GM18505 (cell line): ENCODE results near the gene PYCARD.

Source experiments
- ATAC-seq: cut with Tn5 transposase; IDR thresholded peaks from one replicate; pipeline ENCODE4 v1.9.1; 2021; ENCODE audit not compliant: unreplicated experiment
- POLR2A ChIP-seq: IDR thresholded peaks from 4 replicates; pipeline ENCODE4 v1.6.1; 2011; ENCODE audit warnings: borderline replicate concordance; ENCODE audit not compliant: insufficient read depth, insufficient read length; ENCODE audit errors: extremely low read depth

PYCARD gene

DNA sequence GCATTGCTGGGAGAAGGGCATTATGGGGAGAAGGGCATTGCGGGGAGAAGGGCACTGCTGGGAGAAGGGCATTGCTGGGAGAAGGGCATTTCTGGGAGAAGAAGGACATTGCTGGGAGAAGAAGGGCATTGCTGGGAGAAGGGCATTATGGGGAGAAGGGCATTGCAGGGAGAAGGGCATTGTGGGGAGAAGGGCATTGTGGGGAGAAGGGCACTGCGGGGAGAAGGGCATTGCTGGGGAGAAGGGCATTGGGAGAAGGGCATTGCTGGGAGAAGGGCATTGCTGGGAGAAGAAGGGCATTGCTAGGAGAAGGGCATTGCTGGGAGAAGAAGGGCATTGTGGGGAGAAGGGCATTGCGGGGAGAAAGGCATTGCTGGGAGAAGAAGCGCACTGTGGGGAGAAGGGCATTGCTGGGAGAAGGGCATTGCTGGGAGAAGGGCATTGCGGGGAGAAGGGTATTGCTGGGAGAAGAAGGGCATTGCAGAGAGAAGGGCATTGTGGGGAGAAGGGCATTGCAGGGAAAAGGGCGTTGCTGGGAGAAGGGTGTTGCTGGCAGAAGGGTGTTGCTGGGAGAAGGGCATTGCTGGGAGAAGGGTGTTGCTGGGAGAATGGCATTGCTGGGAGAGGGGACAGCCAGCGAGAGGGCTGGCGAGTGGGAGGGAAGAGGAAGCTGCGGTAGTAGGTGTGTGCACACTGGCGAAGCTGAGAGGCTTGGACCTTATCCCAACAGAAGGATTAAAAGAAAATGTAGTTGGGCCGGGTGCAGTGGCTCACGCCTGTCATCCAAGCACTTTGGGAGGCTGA, 19.0 kb upstream of the PYCARD start:
- TF ChIP-seq POLR2A = no peak
- ATAC-seq = no peak

DNA sequence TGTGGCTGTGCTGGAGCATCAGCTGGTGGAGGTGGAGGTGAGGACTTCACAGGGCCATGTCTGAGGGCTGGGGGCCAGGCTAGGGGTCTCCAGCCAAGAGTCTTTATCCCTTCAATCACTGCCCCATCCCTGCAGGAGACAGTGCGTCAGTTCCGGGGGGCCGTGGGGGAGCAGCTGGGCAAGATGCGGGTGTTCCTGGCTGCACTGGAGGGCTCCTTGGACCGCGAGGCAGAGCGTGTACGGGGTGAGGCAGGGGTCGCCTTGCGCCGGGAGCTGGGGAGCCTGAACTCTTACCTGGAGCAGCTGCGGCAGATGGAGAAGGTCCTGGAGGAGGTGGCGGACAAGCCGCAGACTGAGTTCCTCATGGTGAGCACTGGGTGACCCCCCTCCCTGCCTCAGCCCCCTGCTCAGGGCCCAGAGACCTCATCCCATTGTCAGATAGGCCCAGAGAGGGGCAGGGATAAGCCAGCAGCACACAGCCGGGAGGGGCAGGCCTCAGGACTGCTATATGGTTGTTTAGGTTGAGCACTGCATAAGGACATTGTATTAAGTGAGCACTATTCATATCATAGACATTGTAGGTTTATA, 16.7 kb upstream of the PYCARD start:
- no peak for ATAC-seq
- TF ChIP-seq POLR2A = no peak

DNA sequence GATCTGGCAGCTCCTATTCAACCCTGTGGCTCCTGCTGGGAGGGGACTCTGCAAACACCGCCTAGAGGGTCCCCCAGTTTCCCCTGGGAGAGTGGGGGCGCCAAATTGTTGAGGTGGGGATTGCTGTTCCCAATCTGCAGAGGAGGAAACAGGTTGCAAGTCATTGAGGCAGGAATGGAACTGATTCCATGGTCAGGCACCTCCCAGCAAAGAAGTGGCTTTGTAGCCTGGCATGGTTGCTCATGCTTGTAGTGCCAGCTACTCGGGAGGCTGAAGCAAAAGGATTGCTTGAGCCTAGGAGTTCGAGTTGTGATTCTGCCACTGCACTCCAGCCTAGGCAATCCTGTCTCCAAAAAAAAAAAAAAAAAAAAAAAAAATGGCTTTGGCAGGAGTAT, 14.6 kb upstream of the PYCARD start:
- no peak for ATAC-seq
- TF ChIP-seq POLR2A = no peak

DNA sequence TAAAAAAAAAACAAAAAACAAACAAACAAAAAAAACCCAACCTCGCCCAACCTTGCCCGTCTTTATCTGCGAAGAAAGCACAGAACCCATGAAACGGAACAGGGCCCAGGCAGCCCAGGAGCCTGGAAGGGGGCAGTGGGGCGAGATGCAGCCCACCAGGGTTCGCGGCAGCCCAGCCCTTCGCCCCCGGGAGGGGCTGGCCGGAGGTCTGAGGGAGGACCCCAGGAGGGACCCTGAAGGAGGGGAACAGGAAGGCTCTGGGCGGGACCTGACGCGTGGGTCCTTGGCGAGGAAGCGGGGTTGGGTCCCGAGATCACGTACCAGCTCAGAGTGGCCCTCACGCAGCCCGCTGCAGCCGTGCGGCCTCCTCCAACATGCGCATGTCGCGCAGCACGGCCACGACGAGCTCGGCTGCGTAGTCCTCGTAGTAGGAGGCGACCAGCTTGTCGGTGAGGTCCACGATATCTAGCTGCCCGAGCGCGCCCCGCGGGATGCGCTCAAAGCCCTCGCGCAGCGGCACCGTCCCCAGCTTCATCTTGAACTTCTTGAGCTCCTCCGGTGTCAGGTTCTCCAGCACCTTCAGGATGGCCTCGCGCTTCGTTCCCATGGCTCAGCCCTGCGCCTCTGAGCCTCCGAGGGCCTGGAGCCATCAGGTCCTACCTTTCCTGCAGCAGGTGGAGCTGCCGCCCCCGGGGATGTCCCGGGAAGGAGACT, 14.0 kb upstream of the PYCARD start, which contains the start of gene PYDC1:
TSS of gene PYDC1 (minus strand) at position 714 of the 714 bp plus-strand sequence. CDS start at position 607, 107 bp downstream.
- no peak for ATAC-seq
- no peak for TF ChIP-seq POLR2A

DNA sequence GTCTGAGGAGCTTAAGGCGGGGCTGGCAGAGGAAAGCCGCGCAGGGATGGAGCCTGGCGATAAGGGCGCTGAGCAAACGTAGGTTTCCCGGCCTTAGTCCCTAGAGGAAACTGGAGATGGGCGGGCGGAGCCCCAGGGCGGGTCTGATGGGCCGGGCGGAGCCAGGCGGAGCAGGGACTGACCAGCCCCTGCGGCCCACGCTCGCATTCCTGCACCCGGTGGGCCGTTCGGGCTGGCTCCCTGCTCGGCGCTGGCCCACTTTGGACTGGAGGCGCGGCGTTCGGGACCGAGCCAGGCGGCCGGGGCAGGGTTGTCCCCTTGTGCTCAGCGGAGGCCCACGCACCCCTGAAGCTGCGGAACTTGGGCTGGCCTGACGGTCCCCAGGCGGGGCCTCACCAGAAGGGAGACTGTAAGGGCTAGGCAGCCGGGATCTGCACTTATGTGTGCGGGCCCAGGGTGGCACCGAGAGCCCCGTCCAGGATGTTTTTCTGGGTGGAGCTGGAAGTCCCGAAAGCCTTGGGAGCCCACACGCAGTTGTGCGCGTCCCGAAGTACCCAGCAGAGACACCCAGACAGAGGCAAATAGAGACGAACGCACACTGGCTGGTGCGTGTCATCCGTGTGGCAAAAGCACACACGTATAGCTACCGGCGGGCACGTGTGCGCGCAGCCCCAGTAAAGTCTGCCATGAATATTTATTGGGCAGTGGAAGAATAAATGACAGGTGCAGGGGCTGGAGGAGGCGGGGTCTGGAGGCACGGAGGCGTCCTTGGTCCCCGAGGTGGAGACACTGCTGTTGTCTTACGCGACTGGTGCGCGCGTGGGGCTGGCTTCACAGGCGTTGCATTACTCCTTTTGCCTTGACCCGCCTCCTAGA, 13.0 kb upstream of the PYCARD start:
- no peak for TF ChIP-seq POLR2A
- no peak for ATAC-seq

DNA sequence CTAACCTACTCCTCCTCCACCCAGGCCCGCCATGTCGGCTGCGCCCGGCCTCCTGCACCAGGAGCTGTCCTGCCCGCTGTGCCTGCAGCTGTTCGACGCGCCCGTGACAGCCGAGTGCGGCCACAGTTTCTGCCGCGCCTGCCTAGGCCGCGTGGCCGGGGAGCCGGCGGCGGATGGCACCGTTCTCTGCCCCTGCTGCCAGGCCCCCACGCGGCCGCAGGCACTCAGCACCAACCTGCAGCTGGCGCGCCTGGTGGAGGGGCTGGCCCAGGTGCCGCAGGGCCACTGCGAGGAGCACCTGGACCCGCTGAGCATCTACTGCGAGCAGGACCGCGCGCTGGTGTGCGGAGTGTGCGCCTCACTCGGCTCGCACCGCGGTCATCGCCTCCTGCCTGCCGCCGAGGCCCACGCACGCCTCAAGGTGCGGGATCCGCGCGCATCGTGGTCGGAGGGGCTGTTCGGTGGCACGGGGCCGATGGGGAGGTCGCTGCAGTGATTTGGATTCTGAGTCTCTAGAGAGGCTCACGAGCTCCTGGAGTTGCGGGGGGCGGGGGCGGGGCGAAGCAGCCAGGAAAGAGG, 12.2 kb upstream of the PYCARD start:
- ATAC-seq = no peak
- TF ChIP-seq POLR2A = no peak

DNA sequence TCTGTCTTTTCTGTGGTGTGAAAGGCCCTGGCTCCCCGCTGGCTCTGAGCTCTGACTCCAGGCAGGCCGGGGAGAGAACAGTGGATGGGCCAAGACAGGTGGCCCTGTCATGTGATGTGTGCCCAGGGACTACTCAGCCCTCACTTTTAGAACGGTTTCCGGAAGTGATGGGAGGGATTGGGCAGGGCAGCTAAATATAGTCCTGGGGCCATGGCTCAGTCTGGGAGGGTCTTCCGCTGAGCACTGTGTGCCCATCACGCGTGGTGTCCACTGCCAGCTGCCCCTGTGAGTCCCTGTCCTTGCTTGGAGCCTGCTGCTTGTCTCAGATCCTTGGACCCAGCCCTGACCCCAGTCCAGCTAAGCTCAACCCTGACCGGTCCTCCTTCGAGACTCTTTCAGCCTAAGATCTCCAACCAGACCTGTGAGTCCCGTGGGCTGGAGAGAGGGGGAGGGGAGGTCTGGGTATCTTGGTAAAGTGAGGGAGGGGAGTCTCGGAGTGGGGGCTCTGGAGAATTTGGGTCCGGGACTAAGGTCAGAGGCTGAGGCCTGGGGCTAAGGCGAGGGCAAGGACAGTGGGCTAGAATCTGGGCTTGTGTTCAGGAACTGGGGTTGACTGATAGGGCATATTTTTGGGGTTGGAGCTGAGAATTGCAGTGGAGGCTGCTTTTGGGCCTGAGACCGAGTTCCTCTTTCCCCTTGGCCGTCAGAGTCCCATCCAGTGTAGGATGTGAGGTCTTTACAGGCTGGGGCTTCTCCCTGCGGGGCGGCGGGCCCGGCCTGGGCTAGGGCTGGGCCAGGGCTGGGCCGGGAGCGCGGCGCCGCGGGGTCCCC, 11.5 kb upstream of the PYCARD start, which contains the start of gene TRIM72:
TSS of gene TRIM72 (plus strand) at position 243 of the 831 bp plus-strand sequence. CDS start 620 bp downstream, outside the sequence.
- no peak for ATAC-seq
- TF ChIP-seq POLR2A = no peak

DNA sequence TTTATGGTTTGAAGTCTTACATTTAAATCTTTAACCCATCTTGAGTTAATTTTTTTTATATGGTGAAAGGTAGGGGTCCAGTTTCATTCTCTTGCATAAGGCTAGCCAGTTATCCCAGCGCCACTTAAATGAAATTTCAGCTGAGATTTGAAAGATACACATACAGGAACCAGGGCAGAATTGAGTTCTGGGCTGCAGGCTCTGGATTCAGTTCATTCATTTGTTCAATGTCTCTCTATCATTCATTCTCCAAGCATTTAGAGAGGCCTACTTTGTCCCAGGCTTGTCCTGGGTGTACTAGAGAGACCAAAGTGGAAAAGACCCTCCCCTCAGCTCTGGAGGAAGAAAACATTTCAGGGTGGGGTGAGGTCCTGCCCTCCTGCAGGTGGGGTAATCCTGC, 10.8 kb upstream of the PYCARD start:
- TF ChIP-seq POLR2A = no peak
- no peak for ATAC-seq

DNA sequence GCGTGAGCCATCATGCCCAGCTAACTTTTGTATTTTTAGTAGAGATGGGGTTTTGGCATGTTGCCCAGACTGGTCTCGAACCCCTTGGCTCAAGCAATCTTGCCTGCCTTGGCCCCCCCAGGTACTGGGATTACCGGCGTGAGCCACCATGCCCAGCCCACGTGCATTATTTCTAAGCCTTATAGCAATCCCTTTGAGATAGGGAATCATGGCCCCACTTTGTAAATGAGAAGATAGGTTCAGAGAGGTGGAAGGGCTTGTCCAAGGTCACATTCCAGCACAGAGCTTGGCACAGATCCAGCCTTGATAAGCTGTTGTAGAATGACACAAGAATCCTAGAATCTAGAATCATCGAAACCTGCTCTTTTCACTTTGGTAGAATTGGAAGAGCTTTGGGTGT, 4.2 kb upstream of the PYCARD start:
- no peak for TF ChIP-seq POLR2A
- ATAC-seq = no peak

DNA sequence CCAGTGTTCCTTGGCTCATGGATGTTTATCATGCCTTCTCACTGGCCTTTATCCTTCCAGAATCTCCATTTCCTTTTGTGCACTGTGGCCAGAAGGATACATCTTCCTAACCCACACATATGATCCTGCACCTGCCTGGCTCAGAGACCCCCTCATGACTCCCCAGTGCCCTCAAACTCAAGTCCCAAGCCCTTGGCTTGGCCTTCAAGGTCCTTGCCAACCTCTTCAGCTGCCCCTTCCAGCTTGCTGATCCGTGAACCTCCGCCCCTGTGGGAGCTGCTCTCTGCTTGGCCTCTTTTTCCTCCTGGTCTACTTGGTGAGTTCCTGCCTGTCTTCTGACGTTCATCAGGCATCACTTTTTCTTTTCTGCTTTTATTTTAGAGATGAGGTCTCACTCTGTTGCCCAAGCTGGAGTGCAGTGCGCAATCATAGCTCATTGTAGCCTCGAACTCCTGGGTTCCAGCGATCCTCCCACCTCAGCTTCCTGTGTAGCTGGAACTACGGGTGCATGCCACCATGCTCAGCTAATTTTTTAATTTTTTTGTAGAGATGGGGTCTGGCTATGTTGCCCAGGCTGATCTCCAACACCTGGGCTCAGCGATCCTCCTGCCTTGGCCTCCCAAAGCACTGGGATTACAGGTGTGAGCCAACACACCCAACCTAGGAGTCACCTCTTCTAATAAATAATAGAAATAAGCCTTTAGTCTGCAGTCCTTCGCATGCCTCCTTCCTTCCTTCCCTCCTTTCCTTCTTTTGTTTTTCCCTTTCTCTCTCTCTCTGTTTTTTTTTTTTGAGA, 2.5 kb upstream of the PYCARD start:
- ATAC-seq = no peak
- TF ChIP-seq POLR2A = no peak
